Calu3 (cell line): ENCODE results near the gene MMP11. TPM values are rescaled to one million over a fixed set of nuclear protein-coding genes. Genes with fewer than 3 reads are reported as not detected.

Source experiments
- BruUV-seq: library from RNA; stranded (reverse); fragments of 400-500 nt; replicated peaks from 2 replicates; lab custom pipeline; 2021; lab: Mats Ljungman, UMichigan
- CTCF ChIA-PET: fragments of 300-600 bp; sonication (Branson Sonifier 250); formaldehyde crosslinking; loops from one replicate; lab custom pipeline; 2022; ENCODE audit warnings: antibody characterized with exemption; lab: Charles Lee
- DNase-seq: peaks from one replicate; pipeline ENCODE4 v3.0.0; 2022
- H3K27ac Mint-ChIP-seq: one replicate; pipeline ENCODE4 v1.8.0; 2022; ENCODE audit warnings: mixed read lengths; ENCODE audit not compliant: unreplicated experiment
- H3K27me3 Mint-ChIP-seq: one replicate; pipeline ENCODE4 v1.8.0; 2022; ENCODE audit warnings: mixed read lengths; ENCODE audit not compliant: unreplicated experiment
- H3K36me3 Mint-ChIP-seq: one replicate; pipeline ENCODE4 v1.8.0; 2022; ENCODE audit warnings: mild to moderate bottlenecking, moderate library complexity, mixed read lengths; ENCODE audit not compliant: insufficient read depth, unreplicated experiment
- H3K4me1 Mint-ChIP-seq: one replicate; pipeline ENCODE4 v1.8.0; 2022; ENCODE audit warnings: mild to moderate bottlenecking, low read depth, mixed read lengths; ENCODE audit not compliant: unreplicated experiment
- H3K4me3 Mint-ChIP-seq: one replicate; pipeline ENCODE4 v1.8.0; 2022; ENCODE audit warnings: mild to moderate bottlenecking, low read depth, moderate library complexity, mixed read lengths; ENCODE audit not compliant: unreplicated experiment
- H3K9me3 Mint-ChIP-seq: one replicate; pipeline ENCODE4 v1.8.0; 2022; ENCODE audit warnings: low read depth, mixed read lengths; ENCODE audit not compliant: unreplicated experiment
- CTCF ChIP-seq: fragments of 200-600 bp; IDR thresholded peaks from one replicate; pipeline ENCODE4 v1.8.0; 2022; ENCODE audit warnings: antibody characterized with exemption; ENCODE audit not compliant: unreplicated experiment
- intact Hi-C: fragments of 100-400 bp; cut with micrococcal nuclease; formaldehyde crosslinking; loops from one replicate; pipeline ENCODE4 v1.10.0; 2022; ENCODE audit not compliant: unreplicated experiment
- total RNA-seq: library from RNA; stranded (reverse); gene quantifications from 2 replicates; pipeline ENCODE4 v1.2.3, GENCODE V29; 2022

Gene MMP11
- total RNA-seq, 1 experiment from 2014 or later = 2.0 TPM

DNA sequence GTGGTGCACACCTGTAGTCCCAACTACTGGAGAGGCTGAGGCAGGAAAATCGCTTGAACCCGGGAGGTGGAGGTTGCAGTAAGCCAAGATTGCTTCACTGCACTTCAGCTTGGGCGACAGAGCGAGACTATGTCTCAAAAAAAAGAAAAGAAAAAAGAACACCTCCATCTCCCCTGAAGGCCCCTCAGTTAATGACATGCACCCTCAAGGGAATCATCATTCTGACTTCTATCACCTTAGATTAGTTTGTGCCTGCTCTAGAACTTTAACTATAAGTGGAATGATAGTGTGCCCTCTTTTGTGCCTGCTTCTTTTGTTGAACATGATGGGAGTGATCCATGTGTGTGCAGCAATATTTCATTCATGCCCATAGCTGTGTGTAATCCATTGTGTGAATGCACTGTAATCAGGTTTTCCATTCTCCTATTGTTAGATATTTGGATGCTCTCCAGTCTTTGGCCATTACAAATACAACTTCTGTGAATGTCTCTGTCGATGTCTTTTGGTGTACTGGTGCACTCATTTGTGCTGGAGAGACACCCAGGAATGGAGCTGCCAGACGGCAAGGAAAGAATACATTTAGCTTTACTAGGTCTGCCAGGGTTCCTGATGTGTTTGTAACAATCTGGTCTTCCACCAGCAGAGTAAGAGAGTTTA lies 17.5 kb upstream of the MMP11 start:
- Mint-ChIP-seq H3K4me3 (no peak overlapping the region), H3K27ac (no peak overlapping the region)

DNA sequence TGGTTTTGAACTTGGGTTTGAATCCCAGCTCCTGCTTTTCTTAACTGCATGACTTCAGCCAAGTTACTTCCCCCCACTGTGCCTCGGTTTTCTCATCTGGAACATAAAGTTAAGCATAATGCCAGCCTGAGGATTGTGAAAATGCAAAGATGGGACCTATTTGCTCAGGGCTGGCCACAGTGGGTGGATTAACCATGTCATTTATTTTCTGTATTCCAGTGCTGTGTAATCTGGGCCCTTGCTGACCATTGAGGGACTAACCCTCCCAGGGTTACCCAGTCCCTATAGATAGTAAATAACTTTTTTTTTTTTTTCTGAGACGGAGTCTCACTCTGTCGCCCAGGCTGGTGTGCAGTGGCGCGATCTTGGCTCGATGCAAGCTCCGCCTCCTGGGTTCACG lies 16.9 kb upstream of the MMP11 start:
- no peak for DNase-seq
- Mint-ChIP-seq H3K27me3 (no peaks in the 10 kb centered on the region), H3K4me3 (no peak overlapping the region), H3K9me3 (no peaks in the 10 kb centered on the region), H3K4me1 (peaks cover under 1% of the 10 kb centered on the region), H3K27ac (no peak overlapping the region), H3K36me3 (peaks cover 25% of the 10 kb centered on the region)
- intact Hi-C loops = no loop called here
- CTCF ChIA-PET = interaction anchor here (0.6 kb wide), 1 partner anchor 94 kb away, joined by 3 read pairs; no protein-coding TSS in a partner anchor
- no TSS peak for BruUV-seq
- no peak for TF ChIP-seq CTCF

More for the DNA sequence above, 17.5 kb upstream of the MMP11 start:
- no peaks in the 10 kb centered on the region for H3K27me3 Mint-ChIP-seq
- no peak for TF ChIP-seq CTCF
- H3K9me3 Mint-ChIP-seq = no peaks in the 10 kb centered on the region
- no TSS peak for BruUV-seq
- H3K36me3 Mint-ChIP-seq = peaks cover 27% of the 10 kb centered on the region
- CTCF ChIA-PET = interaction anchor here (0.6 kb wide), 1 partner anchor 95 kb away, joined by 3 read pairs; no protein-coding TSS in a partner anchor
- DNase-seq = no peak
- H3K4me1 Mint-ChIP-seq = peaks cover 7% of the 10 kb centered on the region
- intact Hi-C loops = no loop called here

DNA sequence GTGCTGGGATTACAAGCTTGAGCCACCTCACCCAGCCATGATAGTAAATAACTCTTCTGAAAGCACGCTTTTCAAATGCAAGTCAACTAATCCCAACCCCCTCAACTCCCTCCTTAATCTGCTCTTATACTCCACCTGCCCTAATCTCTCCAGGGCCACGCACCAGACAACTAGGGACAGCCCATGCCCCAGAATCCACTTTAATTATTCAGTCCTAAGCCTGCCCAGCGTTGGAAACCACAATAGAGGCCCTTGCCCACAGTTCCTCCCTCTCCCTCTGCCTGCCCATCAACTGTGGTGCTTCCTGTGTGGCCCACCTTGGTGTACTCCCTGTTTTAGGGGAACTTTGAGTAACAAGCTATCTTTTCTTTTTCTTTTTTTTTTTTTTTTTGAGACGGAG lies 15.8 kb upstream of the MMP11 start:
- no peak for DNase-seq
- H3K27ac Mint-ChIP-seq = no peak overlapping the region
- H3K9me3 Mint-ChIP-seq = no peaks in the 10 kb centered on the region
- no peaks in the 10 kb centered on the region for H3K4me1 Mint-ChIP-seq
- intact Hi-C loops = no loop called here
- peaks cover 13% of the 10 kb centered on the region for H3K36me3 Mint-ChIP-seq
- no TSS peak for BruUV-seq
- no peaks in the 10 kb centered on the region for H3K27me3 Mint-ChIP-seq
- CTCF ChIA-PET = interaction anchor here (0.7 kb wide), 1 partner anchor 271 kb away, joined by 3 read pairs; no protein-coding TSS in a partner anchor
- no peak overlapping the region for H3K4me3 Mint-ChIP-seq
- no peak for TF ChIP-seq CTCF

DNA sequence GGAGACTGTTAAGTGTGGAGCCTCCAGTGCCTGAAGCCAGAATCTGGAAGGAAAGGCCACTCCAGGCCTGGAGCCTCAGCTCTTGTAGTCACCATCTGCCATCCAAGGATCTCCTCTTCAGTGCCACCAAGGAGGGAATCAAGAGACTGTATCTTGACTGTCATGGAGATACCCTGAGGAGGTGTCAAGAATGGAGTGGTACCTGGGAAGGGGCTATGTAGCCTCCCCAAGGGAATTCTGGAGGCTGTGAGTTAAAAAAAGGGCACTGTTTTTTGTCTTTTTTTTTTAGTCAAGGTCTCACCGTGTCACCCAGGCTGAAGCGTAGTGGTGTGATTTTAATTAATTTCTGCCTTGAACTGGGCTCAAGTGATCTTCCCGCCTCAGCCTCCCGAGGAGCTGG lies 13.1 kb upstream of the MMP11 start:
- Mint-ChIP-seq H3K4me3 (no peak overlapping the region), H3K36me3 (peaks cover 11% of the 10 kb centered on the region), H3K9me3 (no peaks in the 10 kb centered on the region), H3K27me3 (no peaks in the 10 kb centered on the region), H3K27ac (no peak overlapping the region), H3K4me1 (no peaks in the 10 kb centered on the region)
- no peak for DNase-seq
- TF ChIP-seq CTCF = no peak
- CTCF ChIA-PET = no interaction called here
- intact Hi-C loops = no loop called here
- no TSS peak for BruUV-seq
